H9 (cell line): ENCODE measurements around the gene FSTL4. TPM values are rescaled to one million over a fixed set of nuclear protein-coding genes. Genes with fewer than 3 reads are reported as not detected.

Experiments used
- DNase-seq: peaks from one replicate; pipeline ENCODE4 v3.0.0-alpha.2; 2017
- H2AFZ ChIP-seq: one replicate; pipeline ENCODE4 v1.6.1; 2013; ENCODE audit warnings: mild to moderate bottlenecking, low read length, control low read depth, moderate library complexity
- H2AK5ac ChIP-seq: 2 replicates; pipeline ENCODE4 v1.6.1; 2013; ENCODE audit warnings: low read length, control low read depth, mixed read lengths; ENCODE audit not compliant: insufficient read length
- H2BK120ac ChIP-seq: one replicate; pipeline ENCODE4 v1.6.1; 2013; ENCODE audit warnings: low read depth, mild to moderate bottlenecking, low read length, control low read depth, inconsistent platforms; ENCODE audit not compliant: poor library complexity, severe bottlenecking
- H2BK12ac ChIP-seq: 2 replicates; pipeline ENCODE4 v1.6.1; 2013; ENCODE audit warnings: low read length, control low read depth, mixed read lengths, low read depth; ENCODE audit not compliant: insufficient read length
- H2BK15ac ChIP-seq: 2 replicates; pipeline ENCODE4 v1.6.1; 2013; ENCODE audit warnings: low read depth, low read length, control low read depth
- H2BK20ac ChIP-seq: one replicate; pipeline ENCODE4 v1.6.1; 2013; ENCODE audit warnings: low read depth, mild to moderate bottlenecking, low read length, control low read depth, inconsistent platforms; ENCODE audit not compliant: poor library complexity, severe bottlenecking
- H2BK5ac ChIP-seq: 2 replicates; pipeline ENCODE4 v1.6.1; 2013; ENCODE audit warnings: low read length, control low read depth, mixed read lengths; ENCODE audit not compliant: insufficient read length
- H3K14ac ChIP-seq: 2 replicates; pipeline ENCODE4 v1.6.1; 2013; ENCODE audit warnings: low read length, control low read depth; ENCODE audit not compliant: insufficient read depth
- H3K18ac ChIP-seq: 2 replicates; pipeline ENCODE4 v1.6.1; 2013; ENCODE audit warnings: low read depth, mild to moderate bottlenecking, mixed read lengths, low read length, control low read depth; ENCODE audit not compliant: insufficient read length
- H3K23ac ChIP-seq: 2 replicates; pipeline ENCODE4 v1.6.1; 2013; ENCODE audit warnings: low read length, control low read depth, mixed read lengths, low read depth; ENCODE audit not compliant: insufficient read length
- H3K23me2 ChIP-seq: 2 replicates; pipeline ENCODE4 v1.6.1; 2013; ENCODE audit warnings: low read depth, mild to moderate bottlenecking, mixed read lengths, low read length, control low read depth; ENCODE audit not compliant: insufficient read length, poor library complexity, severe bottlenecking
- H3K27ac ChIP-seq: 2 replicates; pipeline ENCODE4 v1.5.1; 2013; ENCODE audit warnings: low read length, control low read depth, mixed read lengths, low read depth; ENCODE audit not compliant: insufficient read length
- H3K27me3 ChIP-seq: 2 replicates; pipeline ENCODE4 v1.6.1; 2013; ENCODE audit warnings: low read length, control low read depth, inconsistent platforms; ENCODE audit not compliant: insufficient read depth
- H3K4ac ChIP-seq: 2 replicates; pipeline ENCODE4 v1.6.1; 2013; ENCODE audit warnings: low read depth, mild to moderate bottlenecking, control low read depth, inconsistent platforms, low read length, moderate library complexity
- H3K4me1 ChIP-seq: 2 replicates; pipeline ENCODE4 v1.6.1; 2013; ENCODE audit warnings: low read length, control low read depth, inconsistent platforms; ENCODE audit not compliant: insufficient read depth
- H3K4me2 ChIP-seq: 2 replicates; pipeline ENCODE4 v1.6.1; 2013; ENCODE audit warnings: low read length, control low read depth, mixed read lengths; ENCODE audit not compliant: insufficient read length, insufficient read depth
- H3K56ac ChIP-seq: 2 replicates; pipeline ENCODE4 v1.6.1; 2013; ENCODE audit warnings: low read depth, mild to moderate bottlenecking, mixed read lengths, low read length, control low read depth; ENCODE audit not compliant: insufficient read length
- H3K79me1 ChIP-seq: 2 replicates; pipeline ENCODE4 v1.6.1; 2013; ENCODE audit warnings: low read depth, mild to moderate bottlenecking, moderate library complexity, low read length, control low read depth, inconsistent platforms; ENCODE audit not compliant: insufficient read depth, poor library complexity, severe bottlenecking
- H3K79me2 ChIP-seq: 2 replicates; pipeline ENCODE4 v1.6.1; 2013; ENCODE audit warnings: low read length, control low read depth, inconsistent platforms; ENCODE audit not compliant: insufficient read depth
- H3K9ac ChIP-seq: 2 replicates; pipeline ENCODE4 v1.6.1; 2013; ENCODE audit warnings: low read length, control low read depth, mixed read lengths; ENCODE audit not compliant: insufficient read length; ENCODE audit errors: extremely low read depth
- H3K9me3 ChIP-seq: one replicate; pipeline ENCODE4 v1.6.1; 2013; ENCODE audit warnings: low read depth, low read length, inconsistent platforms; ENCODE audit not compliant: control insufficient read depth
- H3T11ph ChIP-seq: one replicate; pipeline ENCODE4 v1.6.1; 2013; ENCODE audit warnings: mild to moderate bottlenecking, low read length, control low read depth, inconsistent platforms
- H4K20me1 ChIP-seq: one replicate; pipeline ENCODE4 v1.6.1; 2013; ENCODE audit not compliant: control insufficient read depth, insufficient read length, insufficient read depth
- H4K5ac ChIP-seq: 2 replicates; pipeline ENCODE4 v1.6.1; 2013; ENCODE audit warnings: low read depth, mild to moderate bottlenecking, mixed read lengths, low read length, control low read depth; ENCODE audit not compliant: insufficient read length
- H4K8ac ChIP-seq: replicated peaks from 2 replicates; pipeline ENCODE4 v1.6.1; 2013; ENCODE audit warnings: low read length, control low read depth, mixed read lengths, low read depth; ENCODE audit not compliant: insufficient read length
- H4K91ac ChIP-seq: 2 replicates; pipeline ENCODE4 v1.6.1; 2013; ENCODE audit warnings: low read depth, mild to moderate bottlenecking, moderate library complexity, mixed read lengths, low read length, control low read depth; ENCODE audit not compliant: insufficient read length
- H3K27ac Mint-ChIP-seq, 3 experiments: 2 replicates in 2 of 3; 3 replicates in 1 of 3; pipeline ENCODE4 v1.8.0; 2020 to 2021; ENCODE audit warnings: mixed read lengths in 3 of 3, mild to moderate bottlenecking in 1 of 3, moderate library complexity in 1 of 3
- H3K27me3 Mint-ChIP-seq: 2 replicates; pipeline ENCODE4 v1.8.0; 2021; ENCODE audit warnings: low read depth, mild to moderate bottlenecking, moderate library complexity, mixed read lengths
- H3K36me3 Mint-ChIP-seq, 3 experiments: 2 replicates in 2 of 3; 3 replicates in 1 of 3; pipeline ENCODE4 v1.8.0; 2020 to 2021; ENCODE audit warnings: low read depth in 3 of 3, mixed read lengths in 3 of 3; ENCODE audit not compliant: insufficient read depth in 1 of 3
- H3K4me1 Mint-ChIP-seq, 2 experiments: 2 replicates each; pipeline ENCODE4 v1.8.0; 2020; ENCODE audit warnings: mixed read lengths in 2 of 2
- H3K4me3 Mint-ChIP-seq, 2 experiments: 2 replicates in 1 of 2; 3 replicates in 1 of 2; pipeline ENCODE4 v1.8.0; 2020 to 2021; ENCODE audit warnings: mild to moderate bottlenecking in 2 of 2, mixed read lengths in 2 of 2, moderate library complexity in 1 of 2
- H3K9me3 Mint-ChIP-seq, 2 experiments: 2 replicates in 1 of 2; 3 replicates in 1 of 2; pipeline ENCODE4 v1.8.0; 2020; ENCODE audit warnings: mild to moderate bottlenecking in 2 of 2, mixed read lengths in 2 of 2, moderate library complexity in 1 of 2
- WGBS: extraction: QIAGEN DNeasy Blood & Tissue Kit; methylation state at CpG from one replicate; pipeline ENCODE4 v1.1.7; 2013; ENCODE audit warnings: missing lambda C conversion rate, low lambda C conversion rate, mixed read lengths; ENCODE audit not compliant: insufficient read length; ENCODE audit errors: extremely low coverage; 5-methylcytosine and 5-hydroxymethylcytosine counted together
- total RNA-seq: library from RNA; stranded (reverse); gene quantifications from 2 replicates; pipeline ENCODE4 v1.2.1, GENCODE V29; 2021
- TF ChIP-seq, protein P1 (sequence below): fragments of 200-600 bp; sonication (generic); conservative IDR thresholded peaks from 3 replicates; pipeline ENCODE4 v1.8.0; 2021; ENCODE audit warnings: antibody characterized with exemption, mild to moderate bottlenecking

FSTL4 gene
- total RNA-seq, 1 experiment from 2014 or later, result 5.7 TPM

DNA sequence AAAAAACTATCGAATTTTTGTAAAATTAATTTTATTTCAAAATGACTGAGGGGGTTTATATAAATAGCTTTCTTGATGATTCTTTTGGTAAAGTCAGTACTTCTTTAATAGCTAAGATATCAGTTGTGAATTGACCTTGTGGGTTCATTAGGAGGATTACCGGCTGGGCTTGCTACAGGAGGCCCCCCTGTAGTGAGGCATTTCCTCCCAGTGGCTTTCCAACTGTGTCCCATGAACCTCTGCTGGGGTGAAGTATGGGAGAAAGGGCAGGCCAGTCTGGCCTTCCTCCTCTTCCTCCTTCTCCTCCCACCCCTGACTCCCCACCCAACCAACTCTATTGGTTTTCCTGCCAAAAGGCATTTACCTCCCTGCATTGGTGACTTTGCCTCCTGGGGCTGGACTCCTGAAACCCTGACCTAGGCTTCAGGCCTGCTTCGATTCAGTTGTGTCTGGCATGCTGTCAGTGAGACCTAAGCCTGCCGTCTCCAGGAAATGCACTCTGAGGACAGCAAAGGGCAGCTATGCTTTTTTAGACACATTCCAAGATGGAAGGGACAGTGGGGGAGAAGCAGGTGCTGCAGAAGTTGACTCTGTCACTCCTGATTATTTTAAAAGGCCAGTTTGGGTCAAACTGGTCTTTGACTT, 415.8 kb downstream of the FSTL4 start:
- Mint-ChIP-seq H3K27ac (peak overlapping the region in 1 of 3 experiments; percentile 78; a peak in 2 of 7 replicates), H3K4me3 (no peak overlapping the region), H3K9me3 (no peaks in the 10 kb centered on the region), H3K4me1 (peaks cover 14 to 20% of the 10 kb centered on the region in 2 experiments), H3K36me3 (peaks cover 0 to under 1% (median 0%) of the 10 kb centered on the region in 3 experiments; a peak in 2 of 7 replicates), H3K27me3 (peaks cover 2% of the 10 kb centered on the region; the same call in 1 of the 2 replicates)
- Histone ChIP-seq H4K8ac (no peak overlapping the region), H3K27me3 (no peaks in the 10 kb centered on the region), H3K56ac (no peak overlapping the region), H2BK12ac (no peak overlapping the region), H2BK15ac (no peak overlapping the region), H2AK5ac (no peak overlapping the region), H3K9ac (no peak overlapping the region), H2BK5ac (no peak overlapping the region), H3T11ph (no peak overlapping the region), H3K4ac (no peak overlapping the region), H3K79me1 (no peaks in the 10 kb centered on the region), H2BK120ac (no peak overlapping the region), H2AFZ (no peak overlapping the region), H3K18ac (no peak overlapping the region), H3K23ac (no peak overlapping the region), H3K27ac (no peak overlapping the region), H4K20me1 (no peaks in the 10 kb centered on the region), H3K14ac (no peak overlapping the region), H3K23me2 (no peaks in the 10 kb centered on the region), H4K5ac (no peak overlapping the region), H2BK20ac (no peak overlapping the region), H4K91ac (no peak overlapping the region), H3K79me2 (no peaks in the 10 kb centered on the region), H3K4me1 (peaks cover 2% of the 10 kb centered on the region; the same call in 1 of the 2 replicates), H3K4me2 (no peak overlapping the region), H3K9me3 (no peaks in the 10 kb centered on the region)
- no CpG with 5 or more reads among the region's 4 CpGs for WGBS
- DNase-seq, result no peak
- TF ChIP-seq, protein P1, sequence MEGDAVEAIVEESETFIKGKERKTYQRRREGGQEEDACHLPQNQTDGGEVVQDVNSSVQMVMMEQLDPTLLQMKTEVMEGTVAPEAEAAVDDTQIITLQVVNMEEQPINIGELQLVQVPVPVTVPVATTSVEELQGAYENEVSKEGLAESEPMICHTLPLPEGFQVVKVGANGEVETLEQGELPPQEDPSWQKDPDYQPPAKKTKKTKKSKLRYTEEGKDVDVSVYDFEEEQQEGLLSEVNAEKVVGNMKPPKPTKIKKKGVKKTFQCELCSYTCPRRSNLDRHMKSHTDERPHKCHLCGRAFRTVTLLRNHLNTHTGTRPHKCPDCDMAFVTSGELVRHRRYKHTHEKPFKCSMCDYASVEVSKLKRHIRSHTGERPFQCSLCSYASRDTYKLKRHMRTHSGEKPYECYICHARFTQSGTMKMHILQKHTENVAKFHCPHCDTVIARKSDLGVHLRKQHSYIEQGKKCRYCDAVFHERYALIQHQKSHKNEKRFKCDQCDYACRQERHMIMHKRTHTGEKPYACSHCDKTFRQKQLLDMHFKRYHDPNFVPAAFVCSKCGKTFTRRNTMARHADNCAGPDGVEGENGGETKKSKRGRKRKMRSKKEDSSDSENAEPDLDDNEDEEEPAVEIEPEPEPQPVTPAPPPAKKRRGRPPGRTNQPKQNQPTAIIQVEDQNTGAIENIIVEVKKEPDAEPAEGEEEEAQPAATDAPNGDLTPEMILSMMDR, result no peak
